GM12872 (cell line): ENCODE measurements around the gene SLAIN2.

ENCODE experiments used
- CTCF ChIP-seq: IDR thresholded peaks from 3 replicates; pipeline ENCODE4 v1.5.1; 2011; ENCODE audit warnings: low read depth, mild to moderate bottlenecking, low read length, moderate library complexity; ENCODE audit not compliant: insufficient read depth

The SLAIN2 gene

DNA sequence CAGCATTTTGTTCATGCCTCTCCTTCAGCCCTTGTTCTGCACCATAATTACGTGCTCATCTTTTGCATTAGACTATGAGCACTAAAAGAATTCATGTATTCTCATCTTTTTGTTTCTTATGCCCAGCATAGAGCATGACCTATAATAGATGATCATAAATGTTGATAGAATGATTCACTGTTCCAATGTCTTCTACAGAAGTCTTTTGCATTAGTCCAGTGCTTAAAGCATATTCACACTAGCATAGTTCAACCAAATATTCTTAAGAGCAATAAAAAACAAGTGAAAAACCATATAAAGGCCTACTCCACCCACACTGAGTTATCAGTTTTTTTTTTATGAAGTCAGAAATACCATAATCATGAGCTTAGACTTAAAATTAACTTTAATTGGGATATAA, 105.3 kb downstream of the SLAIN2 start:
- TF ChIP-seq CTCF: no peak

- TF ChIP-seq CTCF: no peak
Observed at GRCh38 chr4:48449151-48449550, 107.8 kb downstream of the SLAIN2 start.

GRCh38 chr4:48450740-48451139, 109.4 kb downstream of the SLAIN2 start:
- TF ChIP-seq CTCF: no peak

GRCh38 chr4:48454591-48454990, 113.3 kb downstream of the SLAIN2 start:
- TF ChIP-seq CTCF: no peak

GRCh38 chr4:48461000-48461399, 119.7 kb downstream of the SLAIN2 start:
- no peak for TF ChIP-seq CTCF

DNA sequence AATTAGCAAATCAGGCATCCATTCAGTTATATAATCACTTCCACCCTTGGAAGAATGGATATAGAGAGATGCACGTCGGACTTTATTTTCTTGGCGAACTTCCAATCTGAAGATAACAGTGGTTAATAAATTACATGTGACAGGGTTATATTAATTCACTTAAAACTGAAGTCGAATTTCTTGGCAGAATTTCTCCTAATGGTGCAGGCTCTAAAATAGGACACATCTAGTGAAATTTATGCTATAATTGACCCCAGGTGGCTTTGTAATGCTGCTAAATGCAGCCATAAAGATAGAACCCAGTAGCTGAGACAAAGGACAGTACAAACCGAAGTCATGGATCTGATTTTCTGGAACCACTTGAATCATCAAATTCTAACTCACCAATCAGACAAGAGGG, 121.0 kb downstream of the SLAIN2 start:
- TF ChIP-seq CTCF: no peak

- no peak for TF ChIP-seq CTCF
Observed at GRCh38 chr4:48467442-48467841, 126.1 kb downstream of the SLAIN2 start.

DNA sequence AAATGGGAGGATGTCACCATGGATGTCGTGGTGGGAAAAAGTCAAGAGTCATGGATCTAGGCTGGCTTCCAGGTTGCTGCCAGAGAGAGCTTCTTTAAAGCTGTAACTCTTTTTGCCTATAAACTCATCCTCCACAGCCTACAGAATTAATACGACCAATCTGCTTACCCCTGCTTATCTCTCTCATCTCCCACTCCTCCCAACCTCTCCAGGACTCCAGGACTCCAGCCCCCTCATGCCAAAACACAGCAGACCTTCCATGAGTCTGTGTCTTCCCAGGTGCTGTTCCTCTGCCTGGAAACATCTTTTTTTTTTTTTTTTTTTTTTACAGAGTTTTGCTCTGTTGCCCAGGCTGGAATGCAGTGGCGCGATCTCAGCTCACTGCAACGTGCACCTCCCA, 126.6 kb downstream of the SLAIN2 start:
- no peak for TF ChIP-seq CTCF
